Neural cell (in vitro differentiated cells): ENCODE data around the gene DCUN1D3. TPM values are rescaled to one million over a fixed set of nuclear protein-coding genes. Genes with fewer than 3 reads are reported as not detected.

Experiments
- H2AFZ ChIP-seq: fragments of 200-600, 300-800 bp; sonication (generic), shearing (Covaris generic); 2 replicates; pipeline ENCODE4 v1.6.0; 2014; ENCODE audit warnings: low read depth, mild to moderate bottlenecking, antibody characterized with exemption, low read length, moderate library complexity
- H3F3A ChIP-seq: fragments of 200-600 bp; shearing (Covaris generic); 2 replicates; pipeline ENCODE4 v1.6.1; 2016; ENCODE audit warnings: mild to moderate bottlenecking, moderate library complexity, mixed read lengths, antibody characterized with exemption, low read length; ENCODE audit not compliant: insufficient read depth, poor library complexity, severe bottlenecking
- H3K27ac ChIP-seq: fragments of 200-600, 300-800 bp; sonication (generic), shearing (Covaris generic); 2 replicates; pipeline ENCODE4 v1.5.1; 2014; ENCODE audit warnings: mild to moderate bottlenecking, low read length, moderate library complexity
- H3K27me3 ChIP-seq: fragments of 300-800, 200-600 bp; sonication (generic), shearing (Covaris generic); 2 replicates; pipeline ENCODE4 v1.6.0; 2014; ENCODE audit warnings: mild to moderate bottlenecking, low read depth, low read length, moderate library complexity; ENCODE audit not compliant: insufficient read depth
- H3K36me3 ChIP-seq: fragments of 300-800, 200-600 bp; sonication (generic), shearing (Covaris generic); 2 replicates; pipeline ENCODE4 v1.5.1; 2014; ENCODE audit warnings: mild to moderate bottlenecking, antibody characterized with exemption, low read length, moderate library complexity; ENCODE audit not compliant: insufficient read depth
- H3K4me2 ChIP-seq: fragments of 300-800, 200-600 bp; sonication (generic), shearing (Covaris generic); 2 replicates; pipeline ENCODE4 v1.6.0; 2014; ENCODE audit warnings: mild to moderate bottlenecking, low read length
- H3K4me3 ChIP-seq: fragments of 300-800, 200-600 bp; sonication (generic), shearing (Covaris generic); 2 replicates; pipeline ENCODE4 v1.5.1; 2014; ENCODE audit warnings: mild to moderate bottlenecking, low read length, moderate library complexity
- H3K79me2 ChIP-seq: fragments of 200-600 bp; shearing (Covaris generic); replicated peaks from 2 replicates; pipeline ENCODE4 v1.6.0; 2014; ENCODE audit warnings: mild to moderate bottlenecking, low read length, moderate library complexity; ENCODE audit not compliant: insufficient read depth
- H3K9ac ChIP-seq: fragments of 300-800, 200-600 bp; sonication (generic), shearing (Covaris generic); 2 replicates; pipeline ENCODE4 v1.6.1; 2016; ENCODE audit warnings: mild to moderate bottlenecking, low read length, mixed read lengths
- H3K9me2 ChIP-seq: fragments of 200-600 bp; shearing (Covaris generic); 2 replicates; pipeline ENCODE4 v1.6.1; 2016; ENCODE audit warnings: mild to moderate bottlenecking, low read length, mixed read lengths; ENCODE audit not compliant: insufficient read depth
- H3K9me3 ChIP-seq: fragments of 200-600, 300-800 bp; sonication (generic), shearing (Covaris generic); 2 replicates; pipeline ENCODE4 v1.6.1; 2016; ENCODE audit warnings: mild to moderate bottlenecking, mixed run types, low read length, moderate library complexity, mixed read lengths
- H4K20me1 ChIP-seq: fragments of 200-600 bp; shearing (Covaris generic); 2 replicates; pipeline ENCODE4 v1.6.1; 2016; ENCODE audit warnings: mild to moderate bottlenecking, mixed run types; ENCODE audit not compliant: insufficient read depth
- CTCF ChIP-seq: fragments of 450-650 bp; IDR thresholded peaks from 2 replicates; pipeline ENCODE4 v1.5.1; 2014; ENCODE audit warnings: antibody characterized with exemption, mild to moderate bottlenecking, moderate library complexity; ENCODE audit not compliant: poor library complexity, severe bottlenecking
- EP300 ChIP-seq: fragments of 450-650 bp; conservative IDR thresholded peaks from 2 replicates; pipeline ENCODE4 v1.6.1; 2014; ENCODE audit warnings: antibody characterized with exemption, mild to moderate bottlenecking, moderate library complexity; ENCODE audit not compliant: poor library complexity, severe bottlenecking
- EZH2 ChIP-seq: fragments of 200-600, 300-800 bp; shearing (Covaris generic), sonication (generic); IDR thresholded peaks from 2 replicates; pipeline ENCODE4 v1.6.1; 2014; ENCODE audit warnings: antibody characterized with exemption, low read length, borderline replicate concordance, mild to moderate bottlenecking; ENCODE audit not compliant: insufficient read depth, poor library complexity, severe bottlenecking
- MXI1 ChIP-seq: fragments of 450-650 bp; conservative IDR thresholded peaks from 2 replicates; pipeline ENCODE4 v1.6.1; 2014; ENCODE audit warnings: antibody characterized with exemption, mild to moderate bottlenecking; ENCODE audit not compliant: poor library complexity, severe bottlenecking
- POLR2AphosphoS5 ChIP-seq: IDR thresholded peaks from 2 replicates; pipeline ENCODE4 v1.6.1; 2012
- RAD21 ChIP-seq: fragments of 450-650 bp; conservative IDR thresholded peaks from 2 replicates; pipeline ENCODE4 v1.6.1; 2014; ENCODE audit warnings: antibody characterized with exemption, mild to moderate bottlenecking, moderate library complexity
- REST ChIP-seq: IDR thresholded peaks from 2 replicates; pipeline ENCODE4 v1.6.1; 2012; ENCODE audit warnings: borderline replicate concordance
- SMC3 ChIP-seq: fragments of 450-650 bp; conservative IDR thresholded peaks from 2 replicates; pipeline ENCODE4 v1.6.1; 2014; ENCODE audit warnings: antibody characterized with exemption, mild to moderate bottlenecking, moderate library complexity; ENCODE audit not compliant: poor library complexity
- TAF1 ChIP-seq: IDR thresholded peaks from 2 replicates; pipeline ENCODE4 v1.6.1; 2012; ENCODE audit warnings: low read depth
- polyA plus RNA-seq: library from polyadenylated mRNA; depleted of rRNA; stranded (reverse); fragments of >200 nt; gene quantifications from 2 replicates; pipeline ENCODE4 v1.2.3, GENCODE V29; 2014

The DCUN1D3 gene
- polyA plus RNA-seq, 1 donor from 2014 or later: 9.2 TPM

- Histone ChIP-seq H3K79me2 (no peaks in the 10 kb centered on the region), H4K20me1 (no peaks in the 10 kb centered on the region), H3K4me2 (no peak overlapping the region), H2AFZ (no peak overlapping the region), H3K27me3 (no peaks in the 10 kb centered on the region), H3K27ac (no peak overlapping the region), H3K36me3 (no peaks in the 10 kb centered on the region), H3K9me3 (no peaks in the 10 kb centered on the region), H3K9ac (no peak overlapping the region), H3F3A (no peaks in the 10 kb centered on the region), H3K9me2 (no peaks in the 10 kb centered on the region), H3K4me3 (no peak overlapping the region)
- TF ChIP-seq EZH2 (no peak), REST (no peak), SMC3 (no peak), EP300 (no peak), RAD21 (no peak), TAF1 (no peak), POLR2AphosphoS5 (no peak), MXI1 (no peak), CTCF (no peak)
These were observed 25.6 kb upstream of the DCUN1D3 start for GRCh38 chr16:20925751-20926150.

- Histone ChIP-seq H3K27me3 (no peaks in the 10 kb centered on the region), H3K27ac (no peak overlapping the region), H3K9ac (no peak overlapping the region), H3F3A (no peaks in the 10 kb centered on the region), H2AFZ (no peak overlapping the region), H3K4me3 (no peak overlapping the region), H4K20me1 (no peaks in the 10 kb centered on the region), H3K4me2 (no peak overlapping the region), H3K9me3 (no peaks in the 10 kb centered on the region), H3K9me2 (no peaks in the 10 kb centered on the region), H3K79me2 (no peaks in the 10 kb centered on the region), H3K36me3 (no peaks in the 10 kb centered on the region)
- no peak for TF ChIP-seq SMC3
- no peak for TF ChIP-seq TAF1
- TF ChIP-seq EP300: no peak
- no peak for TF ChIP-seq REST
These were observed 23.7 kb upstream of the DCUN1D3 start for GRCh38 chr16:20923876-20924275.
